ENCODE data around the gene PLXNA1. TPM values are rescaled to one million over a fixed set of nuclear protein-coding genes. Genes with fewer than 3 reads are reported as not detected.

Gene PLXNA1
- total RNA-seq, 1 experiment from 2014 or later: 30.3 TPM

- CTCF ChIA-PET: no interaction called here
- Histone ChIP-seq H3K4me1 (ENCODE audit: control insufficient read depth in 1 of 2, insufficient read depth in 2 of 2, low read length in 2 of 2) (peaks cover 0 to 3% of the 10 kb centered on the region in 2 experiments; a peak in 1 of 4 replicates), H3K9me3 (ENCODE audit: control insufficient read depth in 1 of 2, insufficient read depth in 1 of 2, low read depth in 1 of 2, low read length in 2 of 2) (no peaks in the 10 kb centered on the region), H3K4me3 (replicated peaks in 1 of 2; ENCODE audit: low read depth in 1 of 2, low read length in 2 of 2) (no peak overlapping the region), H4K20me1 (ENCODE audit: insufficient read depth) (no peaks in the 10 kb centered on the region), H3K36me3 (ENCODE audit: control insufficient read depth in 1 of 2, insufficient read depth in 2 of 2, low read length in 2 of 2) (no peaks in the 10 kb centered on the region), H3K79me2 (ENCODE audit: insufficient read depth, low read length) (0 out of 2 replicates have a peak, but pooled peaks cover 3% of the 10 kb centered on the region), H3K27me3 (ENCODE audit: insufficient read depth, low read length) (no peaks in the 10 kb centered on the region), H3K9ac (ENCODE audit: low read length) (no peak overlapping the region), H2AFZ (ENCODE audit: low read depth, low read length, poor library complexity, severe bottlenecking) (no peak overlapping the region), H3K27ac (ENCODE audit: low read depth, low read length) (no peak overlapping the region), H3K4me2 (ENCODE audit: low read length) (no peak overlapping the region), H3K9me2 (ENCODE audit: insufficient read depth) (no peaks in the 10 kb centered on the region)
- RAD21 ChIA-PET (ENCODE audit: low non-redundant PET in 1 of 2, low total read pairs in 2 of 2, uncharacterized antibody in 2 of 2, unreplicated experiment in 2 of 2): no interaction called here
- TF ChIP-seq ZNF274 (IDR thresholded peaks at IDR 0.05; ENCODE audit: low read depth, low read length) (no peak), EZH2 (IDR thresholded peaks at IDR 0.05) (no peak), FOSL1 (IDR thresholded peaks at IDR 0.05; ENCODE audit: low read depth) (no peak), RAD21 (IDR thresholded peaks at IDR 0.05; ENCODE audit: low read depth) (no peak), REST (IDR thresholded peaks at IDR 0.05; ENCODE audit: low read depth) (no peak), JUND (IDR thresholded peaks at IDR 0.05) (no peak), MAX (IDR thresholded peaks at IDR 0.05) (no peak), SP1 (IDR thresholded peaks at IDR 0.05; ENCODE audit: low read depth) (no peak), ELF1 (IDR thresholded peaks at IDR 0.05; ENCODE audit: borderline replicate concordance, low read depth) (no peak), POLR2A (IDR thresholded peaks at IDR 0.05; ENCODE audit: borderline replicate concordance, extremely low read depth, insufficient read depth, insufficient read length) (no peak), CBX3 (IDR thresholded peaks at IDR 0.05; ENCODE audit: low read depth) (no peak), TCF7L2 (IDR thresholded peaks at IDR 0.05; ENCODE audit: borderline replicate concordance, extremely low read depth, insufficient read depth, insufficient read length) (no peak), EGR1 (IDR thresholded peaks at IDR 0.05; ENCODE audit: low read depth) (no peak), ZFX (IDR thresholded peaks at IDR 0.05) (no peak), ZBTB33 (IDR thresholded peaks at IDR 0.05; ENCODE audit: extremely low read depth, insufficient replicate concordance, low read length) (no peak), SIN3A (IDR thresholded peaks at IDR 0.05; ENCODE audit: low read depth) (no peak)
- intact Hi-C loops (cut with micrococcal nuclease): no loop called here
- no peak for DNase-seq (ENCODE audit: low read depth, low spot score)
- no TSS peak for BruUV-seq (replicated peaks)
- POLR2A ChIA-PET: no interaction called here
- ATAC-seq: no peak
Observed at GRCh38 chr3:127006781-127007436, 24.0 kb downstream of the PLXNA1 start.
